GM20000 (cell line): ENCODE data around the gene FAM162A.

Experiments used
- DNase-seq: peaks from one replicate; pipeline ENCODE4 v3.0.0; 2012; ENCODE audit warnings: low spot score
- CTCF ChIP-seq: IDR thresholded peaks from 2 replicates; pipeline ENCODE4 v1.5.1; 2012; ENCODE audit warnings: mild to moderate bottlenecking, control low read depth; ENCODE audit errors: extremely low read depth, missing control alignments

Gene FAM162A

GRCh38 chr3:122365073-122365472, 18.9 kb upstream of the FAM162A start:
- DNase-seq = no peak
- TF ChIP-seq CTCF = no peak

DNA sequence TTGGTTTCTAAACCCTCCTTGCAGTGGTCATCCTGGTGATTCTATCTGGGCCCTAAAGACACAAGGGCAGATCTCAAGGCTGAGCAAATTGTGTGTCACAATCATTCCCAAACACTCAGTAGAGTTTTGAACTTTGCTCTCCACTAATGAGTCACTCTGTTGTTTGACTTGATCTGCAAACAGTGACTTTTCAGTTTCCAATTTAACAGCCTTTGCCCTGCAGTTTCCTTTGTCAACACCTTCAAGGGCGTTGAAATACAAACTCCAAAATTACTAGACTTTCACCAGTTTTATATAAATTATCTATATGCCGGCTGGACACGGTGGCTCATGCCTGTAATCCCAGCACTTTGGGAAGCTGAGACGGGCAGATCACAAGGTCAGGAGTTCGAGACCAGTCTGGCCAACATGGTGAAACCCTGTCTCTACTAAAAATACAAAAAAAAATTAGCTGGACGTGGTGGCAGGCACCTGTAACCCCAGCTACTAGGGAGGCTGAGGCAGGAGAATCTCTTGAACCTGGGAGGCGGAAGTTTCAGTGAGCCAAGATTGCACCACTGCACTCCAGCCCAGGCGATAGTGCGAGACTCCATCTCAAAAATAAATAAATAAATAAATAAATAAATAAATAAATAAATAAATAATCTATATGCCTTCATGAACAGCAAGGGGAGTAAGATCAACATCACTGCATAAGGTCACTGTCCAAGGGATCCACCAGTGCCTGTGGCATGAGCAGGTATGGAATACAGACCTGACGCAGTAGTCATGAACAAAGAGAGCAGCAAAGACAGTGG, 18.2 kb upstream of the FAM162A start:
- peak; percentile 10 for DNase-seq

DNA sequence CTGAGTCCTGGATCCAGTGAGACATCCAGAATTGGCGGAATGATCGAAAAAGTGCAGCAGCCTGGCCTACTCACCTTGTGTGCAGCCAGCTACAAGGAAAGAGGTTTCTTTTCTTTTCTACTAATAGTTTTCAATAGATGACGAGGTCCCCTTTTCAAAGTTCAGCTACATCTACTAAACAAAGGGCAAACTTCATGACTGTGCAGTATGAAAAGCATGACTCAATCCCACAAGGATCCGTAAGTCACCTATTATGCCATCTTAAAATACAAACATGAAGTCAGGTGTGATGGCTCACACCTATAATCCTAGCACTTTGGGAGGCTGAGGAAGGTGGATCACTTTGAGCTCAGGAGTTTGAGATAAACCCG, 17.6 kb upstream of the FAM162A start:
- no peak for DNase-seq
- TF ChIP-seq CTCF = no peak

GRCh38 chr3:122374034-122374433, 9.9 kb upstream of the FAM162A start:
- no peak for TF ChIP-seq CTCF
- DNase-seq = no peak

- TF ChIP-seq CTCF = no peak
- no peak for DNase-seq
Measured at GRCh38 chr3:122377975-122378374, 6.0 kb upstream of the FAM162A start.

- DNase-seq = peak; percentile 85
- no peak for TF ChIP-seq CTCF
Measured at GRCh38 chr3:122382888-122383666, 905 bp upstream of the FAM162A start, which contains the start of gene MIX23. MIX23 (minus strand) TSS chr3:122383231; CDS start chr3:122383224, 7 bp downstream.

GRCh38 chr3:122387709-122388108, 3.7 kb downstream of the FAM162A start:
- no peak for DNase-seq
- no peak for TF ChIP-seq CTCF
